Activated CD8-positive, alpha-beta T cell treated with anti-CD3 and anti-CD28 coated beads, Interleukin-2, amount 10 ng/mL, durations not matched to agents 7 days and 5 days (primary cell): ENCODE measurements around the gene GRHL3. TPM values are rescaled to one million over a fixed set of nuclear protein-coding genes. Genes with fewer than 3 reads are reported as not detected.

ENCODE experiments used
- ATAC-seq: fragments of 150-1000 bp; cut with Tn5 transposase; one replicate; pipeline ENCODE4 v1.10.0; 2021; ENCODE audit warnings: moderate library complexity
- CTCF ChIA-PET: fragments of 350-600 bp; sonication (Branson Sonifier 250); formaldehyde crosslinking; loops from one replicate; lab custom pipeline; 2021; ENCODE audit warnings: antibody characterized with exemption; lab: Charles Lee
- POLR2A ChIA-PET: fragments of 350-600 bp; sonication (Branson Sonifier 250); formaldehyde crosslinking; loops from one replicate; lab custom pipeline; 2021; ENCODE audit warnings: antibody characterized with exemption; lab: Charles Lee
- DNase-seq: peaks from one replicate; pipeline ENCODE4 v3.0.0-alpha.2; 2020
- H3K27ac Mint-ChIP-seq: one replicate; pipeline ENCODE4 v1.8.0; 2021; ENCODE audit warnings: mild to moderate bottlenecking, mixed read lengths
- H3K27me3 Mint-ChIP-seq: one replicate; pipeline ENCODE4 v1.8.0; 2021; ENCODE audit warnings: low read depth, mixed read lengths
- H3K36me3 Mint-ChIP-seq: one replicate; pipeline ENCODE4 v1.8.0; 2021; ENCODE audit warnings: low read depth, mixed read lengths
- H3K4me1 Mint-ChIP-seq: one replicate; pipeline ENCODE4 v1.8.0; 2021; ENCODE audit warnings: low read depth, mixed read lengths
- H3K4me3 Mint-ChIP-seq: one replicate; pipeline ENCODE4 v1.8.0; 2021; ENCODE audit warnings: mild to moderate bottlenecking, mixed read lengths
- H3K9me3 Mint-ChIP-seq: one replicate; pipeline ENCODE4 v1.8.0; 2022; ENCODE audit warnings: mixed read lengths; ENCODE audit not compliant: insufficient read depth
- total RNA-seq, 2 experiments: library from RNA; stranded (reverse); gene quantifications; one replicate each; pipeline ENCODE4 v1.2.3, GENCODE V29; 2021

The GRHL3 gene
- total RNA-seq, 2 experiments from 2014 or later = not detected

- no peaks in the 10 kb centered on the region for H3K9me3 Mint-ChIP-seq
- ATAC-seq = no peak
Observed at GRCh38 chr1:24304763-24305162, 14.4 kb upstream of the GRHL3 start.

DNA sequence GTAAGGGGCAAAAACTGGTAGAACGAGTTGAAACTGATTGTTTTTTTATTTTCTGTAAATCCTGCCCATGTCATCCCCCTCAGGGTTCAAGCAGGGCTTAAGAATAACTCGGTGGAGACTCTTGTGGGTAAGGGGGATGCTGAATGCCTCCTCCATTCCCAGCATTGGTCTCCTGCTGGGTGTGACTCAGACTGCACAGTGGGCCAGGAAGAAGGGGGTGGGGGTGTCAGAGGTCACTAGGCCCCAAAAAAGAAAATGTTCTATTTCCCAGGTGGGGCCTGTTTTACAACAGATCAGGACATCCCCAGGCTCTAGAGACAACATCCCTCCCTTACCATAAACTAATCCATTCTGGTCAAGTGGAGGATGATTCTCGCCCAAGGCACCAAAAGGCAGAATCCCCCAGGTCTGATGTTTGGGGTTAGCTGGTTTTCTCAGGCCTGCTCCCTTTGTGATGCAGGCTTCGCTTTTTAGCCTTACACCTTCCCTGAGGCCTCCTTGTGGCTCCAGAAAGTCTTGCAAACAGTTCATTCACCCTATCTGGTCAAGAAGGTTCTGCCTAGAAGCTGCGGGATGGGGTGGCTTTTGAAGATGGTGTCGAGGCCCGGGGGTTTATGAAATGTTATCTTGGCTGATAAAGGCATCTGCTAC lies 10.7 kb upstream of the GRHL3 start:
- ATAC-seq (no peak), DNase-seq (no peak)
- Mint-ChIP-seq H3K27me3 (peaks cover 53% of the 10 kb centered on the region), H3K9me3 (no peaks in the 10 kb centered on the region), H3K4me3 (no peak overlapping the region), H3K4me1 (no peaks in the 10 kb centered on the region), H3K36me3 (no peaks in the 10 kb centered on the region), H3K27ac (no peak overlapping the region)
- POLR2A ChIA-PET = no interaction called here
- CTCF ChIA-PET = interaction anchor here (1.0 to 2.1 kb wide), 3 partner anchors 76 to 107 kb away, joined by 3 to 7 read pairs (median 6); no protein-coding TSS in a partner anchor

More at GRCh38 chr1:24304763-24305162, 14.4 kb upstream of the GRHL3 start:
- H3K4me3 Mint-ChIP-seq = no peak overlapping the region
- H3K4me1 Mint-ChIP-seq = no peaks in the 10 kb centered on the region
- H3K36me3 Mint-ChIP-seq = no peaks in the 10 kb centered on the region
- peaks cover 53% of the 10 kb centered on the region for H3K27me3 Mint-ChIP-seq
- DNase-seq = no peak
- CTCF ChIA-PET = no interaction called here
- POLR2A ChIA-PET = no interaction called here
- H3K27ac Mint-ChIP-seq = no peak overlapping the region

GRCh38 chr1:24309762-24310485 lies 9.2 kb upstream of the GRHL3 start:
- Mint-ChIP-seq H3K9me3 (no peaks in the 10 kb centered on the region), H3K27ac (no peak overlapping the region), H3K4me1 (no peaks in the 10 kb centered on the region), H3K4me3 (no peak overlapping the region), H3K27me3 (peaks cover 52% of the 10 kb centered on the region), H3K36me3 (no peaks in the 10 kb centered on the region)
- ChIA-PET CTCF (interaction anchor here (0.9 to 2.1 kb wide), 5 partner anchors 9 to 111 kb away, joined by 3 to 7 read pairs (median 4); partner anchors contain the start of gene GRHL3), POLR2A (no interaction called here)
- no peak for DNase-seq
- no peak for ATAC-seq

DNA sequence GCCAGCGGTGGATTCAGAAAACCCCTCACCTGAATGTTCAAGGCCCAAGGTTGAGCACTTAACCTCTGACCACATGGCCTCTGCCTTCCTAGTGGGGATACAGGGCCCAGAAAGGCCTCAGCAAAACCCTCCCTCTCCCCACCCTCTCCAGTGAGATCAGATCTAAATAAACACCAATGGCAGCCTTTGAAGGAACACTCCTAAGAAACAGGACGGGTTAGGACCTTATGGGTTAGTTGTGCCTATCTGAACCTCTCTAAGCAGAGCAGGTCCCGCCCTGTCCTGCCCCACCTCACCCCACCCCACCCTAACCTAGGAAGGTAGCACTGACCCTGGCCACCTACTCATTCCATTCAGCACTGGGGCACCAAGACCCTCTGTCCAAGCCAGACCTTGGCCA lies 7.9 kb upstream of the GRHL3 start:
- DNase-seq (no peak), ATAC-seq (no peak)
- Mint-ChIP-seq H3K27ac (no peak overlapping the region), H3K4me1 (no peaks in the 10 kb centered on the region), H3K4me3 (no peak overlapping the region), H3K36me3 (no peaks in the 10 kb centered on the region), H3K27me3 (peaks cover 56% of the 10 kb centered on the region), H3K9me3 (no peaks in the 10 kb centered on the region)
- ChIA-PET POLR2A (no interaction called here), CTCF (no interaction called here)

GRCh38 chr1:24311741-24312140 lies 7.4 kb upstream of the GRHL3 start:
- ChIA-PET POLR2A (no interaction called here), CTCF (no interaction called here)
- no peaks in the 10 kb centered on the region for H3K9me3 Mint-ChIP-seq

GRCh38 chr1:24315391-24315790 lies 3.8 kb upstream of the GRHL3 start:
- Mint-ChIP-seq H3K36me3 (no peaks in the 10 kb centered on the region), H3K4me1 (peaks cover 20% of the 10 kb centered on the region), H3K27me3 (peaks cover 63% of the 10 kb centered on the region), H3K4me3 (no peak overlapping the region), H3K9me3 (no peaks in the 10 kb centered on the region), H3K27ac (no peak overlapping the region)
- ATAC-seq (no peak), DNase-seq (no peak)
- POLR2A ChIA-PET = interaction anchor here (0.6 kb wide), 1 partner anchor 101 kb away, joined by 3 read pairs; no protein-coding TSS in a partner anchor
- CTCF ChIA-PET = no interaction called here

More at GRCh38 chr1:24311741-24312140, 7.4 kb upstream of the GRHL3 start:
- Mint-ChIP-seq H3K27me3 (peaks cover 57% of the 10 kb centered on the region), H3K4me1 (no peaks in the 10 kb centered on the region), H3K4me3 (no peak overlapping the region), H3K27ac (no peak overlapping the region), H3K36me3 (no peaks in the 10 kb centered on the region)
- no peak for ATAC-seq
- DNase-seq = no peak

- Mint-ChIP-seq H3K36me3 (no peaks in the 10 kb centered on the region), H3K27ac (no peak overlapping the region), H3K4me1 (peaks cover 33% of the 10 kb centered on the region), H3K4me3 (no peak overlapping the region), H3K27me3 (peaks cover 68% of the 10 kb centered on the region), H3K9me3 (no peaks in the 10 kb centered on the region)
- no peak for DNase-seq
- ChIA-PET CTCF (interaction anchor here (1.2 kb wide), 1 partner anchor 115 kb away, joined by 3 read pairs; no protein-coding TSS in a partner anchor), POLR2A (no interaction called here)
- ATAC-seq = no peak
Observed at GRCh38 chr1:24316645-24317044, 2.5 kb upstream of the GRHL3 start.

GRCh38 chr1:24317081-24317480 lies 2.1 kb upstream of the GRHL3 start:
- no peaks in the 10 kb centered on the region for H3K9me3 Mint-ChIP-seq
- ATAC-seq (no peak), DNase-seq (no peak)
- ChIA-PET POLR2A (no interaction called here), CTCF (interaction anchor here (1.2 to 1.5 kb wide), 2 partner anchors 116 to 118 kb away, joined by 3 to 4 read pairs; no protein-coding TSS in a partner anchor)
- no peak overlapping the region for H3K27ac Mint-ChIP-seq
- no peaks in the 10 kb centered on the region for H3K36me3 Mint-ChIP-seq
- peaks cover 33% of the 10 kb centered on the region for H3K4me1 Mint-ChIP-seq
- H3K4me3 Mint-ChIP-seq = no peak overlapping the region
- H3K27me3 Mint-ChIP-seq = peaks cover 68% of the 10 kb centered on the region

- H3K4me1 Mint-ChIP-seq = peaks cover 42% of the 10 kb centered on the region
- H3K36me3 Mint-ChIP-seq = no peaks in the 10 kb centered on the region
- no peak for ATAC-seq
- ChIA-PET POLR2A (no interaction called here), CTCF (interaction anchor here (1.3 to 5.7 kb wide), 4 partner anchors 8 to 119 kb away, joined by 3 to 41 read pairs (median 4); no protein-coding TSS in a partner anchor)
- H3K27me3 Mint-ChIP-seq = peaks cover 76% of the 10 kb centered on the region
- H3K27ac Mint-ChIP-seq = no peak overlapping the region
- no peak for DNase-seq
- no peak overlapping the region for H3K4me3 Mint-ChIP-seq
- no peaks in the 10 kb centered on the region for H3K9me3 Mint-ChIP-seq
Observed at GRCh38 chr1:24317956-24318614, 1.1 kb upstream of the GRHL3 start.

- Mint-ChIP-seq H3K4me3 (no peak overlapping the region), H3K36me3 (no peaks in the 10 kb centered on the region), H3K9me3 (no peaks in the 10 kb centered on the region), H3K27me3 (peaks cover 79% of the 10 kb centered on the region), H3K4me1 (peaks cover 42% of the 10 kb centered on the region), H3K27ac (no peak overlapping the region)
- ATAC-seq (no peak), DNase-seq (no peak)
- CTCF ChIA-PET = interaction anchor here (1.3 to 5.7 kb wide), 4 partner anchors 9 to 119 kb away, joined by 3 to 41 read pairs (median 4); no protein-coding TSS in a partner anchor
- POLR2A ChIA-PET = no interaction called here
Observed at GRCh38 chr1:24318615-24319311, 394 bp upstream of the GRHL3 start.

DNA sequence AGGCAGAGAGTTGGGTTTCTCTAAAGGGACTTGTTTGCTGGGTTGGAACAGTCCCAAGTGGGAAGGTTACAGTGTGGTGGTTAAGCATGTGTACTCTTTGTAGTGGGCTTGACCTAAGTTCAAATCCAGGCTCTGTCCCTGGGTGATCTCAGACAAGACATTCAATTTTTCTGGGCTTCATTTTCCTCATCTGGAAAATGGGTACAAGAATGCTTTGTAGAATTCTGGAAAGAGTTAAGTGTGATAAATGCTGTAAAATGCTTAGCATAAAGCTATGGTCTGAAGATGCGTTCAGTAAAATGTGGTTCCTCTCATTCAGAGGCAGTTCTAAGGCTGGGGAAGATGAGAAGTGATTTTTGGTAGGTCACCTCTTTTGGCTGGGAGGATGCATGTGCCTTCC lies 805 bp downstream of the GRHL3 start:
- POLR2A ChIA-PET = no interaction called here
- Mint-ChIP-seq H3K36me3 (no peaks in the 10 kb centered on the region), H3K4me3 (no peak overlapping the region), H3K4me1 (peaks cover 42% of the 10 kb centered on the region), H3K27me3 (peaks cover 87% of the 10 kb centered on the region), H3K27ac (no peak overlapping the region), H3K9me3 (no peaks in the 10 kb centered on the region)
- DNase-seq (no peak), ATAC-seq (no peak)
- CTCF ChIA-PET = interaction anchor here (1.2 to 5.7 kb wide), 4 partner anchors 72 to 170 kb away, joined by 3 to 41 read pairs (median 12); no protein-coding TSS in a partner anchor
